Endothelial cell (in vitro differentiated cells): ENCODE data around the gene ASGR1. TPM values are rescaled to one million over a fixed set of nuclear protein-coding genes. Genes with fewer than 3 reads are reported as not detected.
A peak's percentile ranks its signal among the peaks of the same experiment; 100 is the strongest.

Experiments
- DNase-seq: peaks from one replicate; pipeline ENCODE4 v3.0.0; 2021; ENCODE audit warnings: low spot score
- H3K27ac Mint-ChIP-seq: one replicate; pipeline ENCODE4 v1.8.0; 2021; ENCODE audit warnings: mixed read lengths, inconsistent platforms; ENCODE audit not compliant: unreplicated experiment
- H3K27me3 Mint-ChIP-seq: one replicate; pipeline ENCODE4 v1.8.0; 2021; ENCODE audit warnings: mild to moderate bottlenecking, moderate library complexity, mixed read lengths, inconsistent platforms; ENCODE audit not compliant: unreplicated experiment
- H3K36me3 Mint-ChIP-seq: one replicate; pipeline ENCODE4 v1.8.0; 2021; ENCODE audit warnings: mild to moderate bottlenecking, low read depth, mixed read lengths, inconsistent platforms; ENCODE audit not compliant: unreplicated experiment
- H3K4me1 Mint-ChIP-seq: one replicate; pipeline ENCODE4 v1.8.0; 2021; ENCODE audit warnings: mild to moderate bottlenecking, mixed read lengths, inconsistent platforms; ENCODE audit not compliant: unreplicated experiment
- H3K4me3 Mint-ChIP-seq: one replicate; pipeline ENCODE4 v1.8.0; 2021; ENCODE audit warnings: mild to moderate bottlenecking, mixed read lengths, inconsistent platforms; ENCODE audit not compliant: unreplicated experiment
- H3K9me3 Mint-ChIP-seq: one replicate; pipeline ENCODE4 v1.8.0; 2021; ENCODE audit warnings: mixed read lengths, inconsistent platforms; ENCODE audit not compliant: unreplicated experiment
- total RNA-seq: library from RNA; stranded (reverse); fragmentation: NEBNext Ultra II Directional; extraction: Animal tissue kit (Norgen Biotek cat#: 25700); gene quantifications from one replicate; pipeline ENCODE4 v1.2.1, GENCODE V29; 2021; ENCODE audit not compliant: unreplicated experiment
- TF ChIP-seq, protein P1 (sequence below): fragments of 200-600 bp; sonication (generic); IDR thresholded peaks from one replicate; pipeline ENCODE4 v1.5.0; 2021; ENCODE audit warnings: antibody characterized with exemption; ENCODE audit not compliant: unreplicated experiment

ASGR1 gene
- total RNA-seq, 1 donor from 2014 or later, result 23.9 TPM

DNA sequence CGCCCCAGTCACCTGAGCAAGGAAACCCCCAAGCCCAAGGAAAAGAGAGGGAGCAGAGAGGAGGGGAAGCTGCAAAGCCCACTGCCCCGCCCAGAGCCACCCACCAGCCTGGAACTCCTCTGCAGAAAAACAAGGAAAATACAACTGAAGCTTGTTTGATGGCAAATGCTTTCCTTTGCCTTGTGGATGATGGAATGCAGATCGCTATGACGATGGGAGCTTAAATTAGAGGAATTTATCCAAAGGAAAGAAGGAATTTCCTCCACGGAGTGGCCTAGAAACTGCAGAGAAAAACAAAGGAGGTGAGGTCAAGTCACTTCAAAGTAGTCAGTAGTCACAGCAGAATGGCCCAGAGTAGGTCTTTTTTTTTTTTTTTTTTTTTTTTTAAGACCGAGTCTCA is 33.1 kb downstream of the ASGR1 start:
- no peak overlapping the region for H3K27ac Mint-ChIP-seq

DNA sequence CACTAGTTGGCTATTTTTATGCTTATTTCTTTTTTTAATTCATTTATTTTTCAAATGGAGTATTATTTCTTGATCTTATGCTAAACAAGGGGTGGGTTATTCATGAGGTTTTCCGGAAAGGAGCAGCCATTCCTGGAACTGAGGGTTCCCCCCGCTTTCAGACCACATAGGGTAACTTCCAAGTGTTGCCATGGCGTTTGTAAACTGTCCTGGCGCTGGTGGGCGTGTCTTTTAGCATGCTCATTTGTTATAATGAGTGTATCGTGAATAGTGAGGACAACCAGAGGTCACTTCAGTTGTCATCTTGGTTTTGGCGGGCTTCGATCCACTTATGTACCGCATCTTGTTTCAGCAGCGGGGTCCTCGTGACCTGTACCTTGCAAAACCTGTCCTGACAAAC is 35.0 kb downstream of the ASGR1 start:
- H3K36me3 Mint-ChIP-seq, result no peaks in the 10 kb centered on the region
- H3K4me3 Mint-ChIP-seq, result no peak overlapping the region
- H3K27me3 Mint-ChIP-seq, result peaks cover 1% of the 10 kb centered on the region
- H3K9me3 Mint-ChIP-seq, result no peaks in the 10 kb centered on the region
- H3K27ac Mint-ChIP-seq, result no peak overlapping the region
- TF ChIP-seq, protein P1, sequence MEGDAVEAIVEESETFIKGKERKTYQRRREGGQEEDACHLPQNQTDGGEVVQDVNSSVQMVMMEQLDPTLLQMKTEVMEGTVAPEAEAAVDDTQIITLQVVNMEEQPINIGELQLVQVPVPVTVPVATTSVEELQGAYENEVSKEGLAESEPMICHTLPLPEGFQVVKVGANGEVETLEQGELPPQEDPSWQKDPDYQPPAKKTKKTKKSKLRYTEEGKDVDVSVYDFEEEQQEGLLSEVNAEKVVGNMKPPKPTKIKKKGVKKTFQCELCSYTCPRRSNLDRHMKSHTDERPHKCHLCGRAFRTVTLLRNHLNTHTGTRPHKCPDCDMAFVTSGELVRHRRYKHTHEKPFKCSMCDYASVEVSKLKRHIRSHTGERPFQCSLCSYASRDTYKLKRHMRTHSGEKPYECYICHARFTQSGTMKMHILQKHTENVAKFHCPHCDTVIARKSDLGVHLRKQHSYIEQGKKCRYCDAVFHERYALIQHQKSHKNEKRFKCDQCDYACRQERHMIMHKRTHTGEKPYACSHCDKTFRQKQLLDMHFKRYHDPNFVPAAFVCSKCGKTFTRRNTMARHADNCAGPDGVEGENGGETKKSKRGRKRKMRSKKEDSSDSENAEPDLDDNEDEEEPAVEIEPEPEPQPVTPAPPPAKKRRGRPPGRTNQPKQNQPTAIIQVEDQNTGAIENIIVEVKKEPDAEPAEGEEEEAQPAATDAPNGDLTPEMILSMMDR, result no peak
- DNase-seq, result no peak
- H3K4me1 Mint-ChIP-seq, result peaks cover 4% of the 10 kb centered on the region

More for the DNA sequence above, 33.1 kb downstream of the ASGR1 start:
- Mint-ChIP-seq H3K36me3 (no peaks in the 10 kb centered on the region), H3K4me3 (no peak overlapping the region), H3K9me3 (no peaks in the 10 kb centered on the region), H3K27me3 (peaks cover 1% of the 10 kb centered on the region), H3K4me1 (peaks cover 4% of the 10 kb centered on the region)
- TF ChIP-seq, protein P1, result no peak
- DNase-seq, result no peak

DNA sequence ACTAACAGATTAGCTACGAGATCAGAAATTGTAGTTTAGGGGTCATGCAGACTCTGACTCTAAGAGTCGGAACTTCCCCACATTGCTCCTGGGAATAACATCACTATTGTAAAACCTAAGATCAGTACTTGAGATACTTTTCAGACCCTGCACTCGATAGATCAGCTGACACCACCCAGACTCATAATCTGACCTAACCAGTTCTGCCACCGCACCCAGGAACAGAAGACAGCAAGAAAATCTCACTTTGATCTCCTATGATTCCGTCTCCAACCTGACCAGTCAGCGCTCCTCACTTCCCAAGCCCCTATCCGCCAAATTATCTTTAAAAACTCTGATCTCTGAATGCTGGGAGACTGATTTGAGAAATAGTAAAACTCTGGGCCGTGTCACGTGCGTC is 37.3 kb downstream of the ASGR1 start:
- H3K27me3 Mint-ChIP-seq, result peaks cover 4% of the 10 kb centered on the region
- DNase-seq, result no peak

DNA sequence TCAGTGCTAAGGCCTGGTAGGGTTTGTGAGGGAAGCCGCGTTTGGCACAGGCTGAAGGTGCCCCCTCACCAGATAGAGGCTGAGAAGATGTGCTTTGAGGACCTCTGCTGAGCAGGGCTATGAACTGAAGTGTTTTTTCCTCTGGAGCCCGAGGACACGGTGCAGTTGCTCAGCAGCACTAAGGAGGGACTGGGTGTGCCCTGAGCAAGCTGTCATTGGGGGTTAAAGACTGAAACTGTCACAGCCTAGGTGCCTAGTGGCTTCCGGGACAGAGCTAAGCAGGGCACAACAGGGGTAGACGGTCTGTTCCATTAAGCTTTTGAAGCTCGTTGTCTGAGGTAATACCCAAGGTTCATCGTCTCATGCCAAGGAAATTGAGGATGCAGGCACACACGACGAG is 39.8 kb downstream of the ASGR1 start:
- no peak for DNase-seq
- Mint-ChIP-seq H3K9me3 (no peaks in the 10 kb centered on the region), H3K4me3 (no peak overlapping the region), H3K27me3 (peaks cover 4% of the 10 kb centered on the region), H3K4me1 (peaks cover 4% of the 10 kb centered on the region), H3K27ac (no peak overlapping the region), H3K36me3 (no peaks in the 10 kb centered on the region)
- TF ChIP-seq, protein P1, result no peak

More for the DNA sequence above, 37.3 kb downstream of the ASGR1 start:
- TF ChIP-seq, protein P1, result no peak
- Mint-ChIP-seq H3K4me3 (peak overlapping the region; percentile 2), H3K9me3 (no peaks in the 10 kb centered on the region), H3K36me3 (no peaks in the 10 kb centered on the region), H3K4me1 (peaks cover 4% of the 10 kb centered on the region), H3K27ac (no peak overlapping the region)

DNA sequence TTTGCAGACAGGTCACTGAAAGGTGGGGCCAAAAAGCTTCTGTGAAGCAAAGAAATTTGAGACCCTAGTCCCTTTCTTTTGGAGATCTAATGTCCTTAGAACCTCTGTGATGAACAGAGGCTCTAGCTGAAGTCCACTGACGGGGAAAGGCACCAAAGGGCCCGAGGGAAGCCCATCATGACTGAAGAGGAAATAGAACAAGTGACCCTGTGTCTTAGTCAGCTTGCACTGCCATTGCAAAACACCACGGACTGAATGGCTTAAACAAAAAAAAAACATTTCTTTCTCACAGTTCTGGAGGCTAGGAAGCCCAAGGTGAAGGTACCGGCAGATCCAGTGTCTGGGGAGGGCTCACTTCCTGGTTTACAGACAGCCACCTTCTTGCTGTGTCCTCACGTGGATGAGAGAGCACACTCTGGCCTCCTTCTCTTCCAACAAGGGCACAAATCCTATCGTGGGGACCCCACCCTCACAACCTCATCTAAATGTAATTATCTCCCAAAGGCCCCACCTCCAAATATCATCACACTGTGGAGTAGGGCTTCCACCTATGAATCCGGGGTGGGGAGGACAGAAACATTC is 40.3 kb downstream of the ASGR1 start:
- Mint-ChIP-seq H3K9me3 (no peaks in the 10 kb centered on the region), H3K27me3 (peaks cover 4% of the 10 kb centered on the region), H3K4me3 (no peak overlapping the region), H3K27ac (no peak overlapping the region), H3K4me1 (peaks cover 6% of the 10 kb centered on the region), H3K36me3 (no peaks in the 10 kb centered on the region)
- no peak for DNase-seq
- TF ChIP-seq, protein P1, result no peak
